GM23338 (cell line): Measurements from ENCODE around the gene HSPB3. TPM values are rescaled to one million over a fixed set of nuclear protein-coding genes. Genes with fewer than 3 reads are reported as not detected.

Source experiments
- CREB1 ChIP-seq: fragments of 250-450 bp; sonication (Bioruptor Pico); IDR thresholded peaks from 2 replicates; pipeline ENCODE4 v1.5.0; 2020; ENCODE audit warnings: low read depth, mild to moderate bottlenecking, moderate library complexity
- EZH2 ChIP-seq: fragments of 200-600 bp; sonication (generic); IDR thresholded peaks from one replicate; pipeline ENCODE4 v1.8.0; 2017; ENCODE audit warnings: antibody characterized with exemption, mild to moderate bottlenecking, low read depth; ENCODE audit not compliant: unreplicated experiment
- JUNB ChIP-seq: IDR thresholded peaks from one replicate; pipeline ENCODE4 v1.6.1; 2016; ENCODE audit warnings: antibody characterized with exemption; ENCODE audit not compliant: unreplicated experiment
- NANOG ChIP-seq: IDR thresholded peaks from 2 replicates; pipeline ENCODE4 v1.6.1; 2016; ENCODE audit warnings: antibody characterized with exemption, borderline replicate concordance
- POLR2AphosphoS5 ChIP-seq: IDR thresholded peaks from 2 replicates; pipeline ENCODE4 v1.6.1; 2016; ENCODE audit warnings: antibody characterized with exemption, low read depth
- REST ChIP-seq: IDR thresholded peaks from one replicate; pipeline ENCODE4 v1.6.1; 2018; ENCODE audit warnings: antibody characterized with exemption; ENCODE audit not compliant: unreplicated experiment
- STAT1 ChIP-seq: IDR thresholded peaks from one replicate; pipeline ENCODE4 v1.6.1; 2016; ENCODE audit warnings: antibody characterized with exemption; ENCODE audit not compliant: unreplicated experiment
- ZNF114 ChIP-seq: fragments of 250-450 bp; sonication (Bioruptor Pico); IDR thresholded peaks from 2 replicates; pipeline ENCODE4 v1.5.0; 2020; ENCODE audit warnings: mild to moderate bottlenecking, moderate library complexity
- polyA plus RNA-seq: library from polyadenylated mRNA; unstranded; fragments of >200 nt; fragmentation: Nextera tagmentation; extraction: Ambion mirVana; gene quantifications from 2 replicates; pipeline ENCODE4 v1.2.1, GENCODE V29; 2016
- total RNA-seq: library from RNA; depleted of rRNA; stranded (reverse); fragments of >200 nt; shearing (Covaris generic); gene quantifications from 2 replicates; pipeline ENCODE4 v1.2.3, GENCODE V29; 2014
- TF ChIP-seq, protein P1 (sequence below): fragments of 250-450 bp; sonication (Bioruptor Pico); IDR thresholded peaks from 2 replicates; pipeline ENCODE4 v1.5.0; 2020; ENCODE audit warnings: mild to moderate bottlenecking, moderate library complexity

HSPB3 gene
- total and polyA plus RNA-seq, 2 experiments from 2014 or later = not detected

- TF ChIP-seq, protein P1, sequence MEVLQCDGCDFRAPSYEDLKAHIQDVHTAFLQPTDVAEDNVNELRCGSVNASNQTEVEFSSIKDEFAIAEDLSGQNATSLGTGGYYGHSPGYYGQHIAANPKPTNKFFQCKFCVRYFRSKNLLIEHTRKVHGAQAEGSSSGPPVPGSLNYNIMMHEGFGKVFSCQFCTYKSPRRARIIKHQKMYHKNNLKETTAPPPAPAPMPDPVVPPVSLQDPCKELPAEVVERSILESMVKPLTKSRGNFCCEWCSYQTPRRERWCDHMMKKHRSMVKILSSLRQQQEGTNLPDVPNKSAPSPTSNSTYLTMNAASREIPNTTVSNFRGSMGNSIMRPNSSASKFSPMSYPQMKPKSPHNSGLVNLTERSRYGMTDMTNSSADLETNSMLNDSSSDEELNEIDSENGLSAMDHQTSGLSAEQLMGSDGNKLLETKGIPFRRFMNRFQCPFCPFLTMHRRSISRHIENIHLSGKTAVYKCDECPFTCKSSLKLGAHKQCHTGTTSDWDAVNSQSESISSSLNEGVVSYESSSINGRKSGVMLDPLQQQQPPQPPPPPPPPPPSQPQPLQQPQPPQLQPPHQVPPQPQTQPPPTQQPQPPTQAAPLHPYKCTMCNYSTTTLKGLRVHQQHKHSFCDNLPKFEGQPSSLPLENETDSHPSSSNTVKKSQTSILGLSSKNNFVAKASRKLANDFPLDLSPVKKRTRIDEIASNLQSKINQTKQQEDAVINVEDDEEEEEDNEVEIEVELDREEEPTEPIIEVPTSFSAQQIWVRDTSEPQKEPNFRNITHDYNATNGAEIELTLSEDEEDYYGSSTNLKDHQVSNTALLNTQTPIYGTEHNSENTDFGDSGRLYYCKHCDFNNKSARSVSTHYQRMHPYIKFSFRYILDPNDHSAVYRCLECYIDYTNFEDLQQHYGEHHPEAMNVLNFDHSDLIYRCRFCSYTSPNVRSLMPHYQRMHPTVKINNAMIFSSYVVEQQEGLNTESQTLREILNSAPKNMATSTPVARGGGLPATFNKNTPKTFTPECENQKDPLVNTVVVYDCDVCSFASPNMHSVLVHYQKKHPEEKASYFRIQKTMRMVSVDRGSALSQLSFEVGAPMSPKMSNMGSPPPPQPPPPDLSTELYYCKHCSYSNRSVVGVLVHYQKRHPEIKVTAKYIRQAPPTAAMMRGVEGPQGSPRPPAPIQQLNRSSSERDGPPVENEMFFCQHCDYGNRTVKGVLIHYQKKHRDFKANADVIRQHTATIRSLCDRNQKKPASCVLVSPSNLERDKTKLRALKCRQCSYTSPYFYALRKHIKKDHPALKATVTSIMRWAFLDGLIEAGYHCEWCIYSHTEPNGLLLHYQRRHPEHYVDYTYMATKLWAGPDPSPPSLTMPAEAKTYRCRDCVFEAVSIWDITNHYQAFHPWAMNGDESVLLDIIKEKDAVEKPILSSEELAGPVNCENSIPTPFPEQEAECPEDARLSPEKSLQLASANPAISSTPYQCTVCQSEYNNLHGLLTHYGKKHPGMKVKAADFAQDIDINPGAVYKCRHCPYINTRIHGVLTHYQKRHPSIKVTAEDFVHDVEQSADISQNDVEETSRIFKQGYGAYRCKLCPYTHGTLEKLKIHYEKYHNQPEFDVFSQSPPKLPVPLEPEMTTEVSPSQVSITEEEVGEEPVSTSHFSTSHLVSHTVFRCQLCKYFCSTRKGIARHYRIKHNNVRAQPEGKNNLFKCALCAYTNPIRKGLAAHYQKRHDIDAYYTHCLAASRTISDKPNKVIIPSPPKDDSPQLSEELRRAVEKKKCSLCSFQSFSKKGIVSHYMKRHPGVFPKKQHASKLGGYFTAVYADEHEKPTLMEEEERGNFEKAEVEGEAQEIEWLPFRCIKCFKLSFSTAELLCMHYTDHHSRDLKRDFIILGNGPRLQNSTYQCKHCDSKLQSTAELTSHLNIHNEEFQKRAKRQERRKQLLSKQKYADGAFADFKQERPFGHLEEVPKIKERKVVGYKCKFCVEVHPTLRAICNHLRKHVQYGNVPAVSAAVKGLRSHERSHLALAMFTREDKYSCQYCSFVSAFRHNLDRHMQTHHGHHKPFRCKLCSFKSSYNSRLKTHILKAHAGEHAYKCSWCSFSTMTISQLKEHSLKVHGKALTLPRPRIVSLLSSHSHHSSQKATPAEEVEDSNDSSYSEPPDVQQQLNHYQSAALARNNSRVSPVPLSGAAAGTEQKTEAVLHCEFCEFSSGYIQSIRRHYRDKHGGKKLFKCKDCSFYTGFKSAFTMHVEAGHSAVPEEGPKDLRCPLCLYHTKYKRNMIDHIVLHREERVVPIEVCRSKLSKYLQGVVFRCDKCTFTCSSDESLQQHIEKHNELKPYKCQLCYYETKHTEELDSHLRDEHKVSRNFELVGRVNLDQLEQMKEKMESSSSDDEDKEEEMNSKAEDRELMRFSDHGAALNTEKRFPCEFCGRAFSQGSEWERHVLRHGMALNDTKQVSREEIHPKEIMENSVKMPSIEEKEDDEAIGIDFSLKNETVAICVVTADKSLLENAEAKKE (CRISPR knock-in tag) = no peak
- TF ChIP-seq EZH2 (no peak), CREB1 (no peak), ZNF114 (no peak), POLR2AphosphoS5 (no peak), REST (no peak), NANOG (no peak), JUNB (no peak), STAT1 (no peak)
Observed at GRCh38 chr5:54492178-54492577, 36.7 kb downstream of the HSPB3 start (continued).
